ENCODE measurements around the gene UAP1.

UAP1 gene

GRCh38 chr1:162617513-162617912 lies 56.0 kb downstream of the UAP1 start:
- no peak for DNase-seq

DNA sequence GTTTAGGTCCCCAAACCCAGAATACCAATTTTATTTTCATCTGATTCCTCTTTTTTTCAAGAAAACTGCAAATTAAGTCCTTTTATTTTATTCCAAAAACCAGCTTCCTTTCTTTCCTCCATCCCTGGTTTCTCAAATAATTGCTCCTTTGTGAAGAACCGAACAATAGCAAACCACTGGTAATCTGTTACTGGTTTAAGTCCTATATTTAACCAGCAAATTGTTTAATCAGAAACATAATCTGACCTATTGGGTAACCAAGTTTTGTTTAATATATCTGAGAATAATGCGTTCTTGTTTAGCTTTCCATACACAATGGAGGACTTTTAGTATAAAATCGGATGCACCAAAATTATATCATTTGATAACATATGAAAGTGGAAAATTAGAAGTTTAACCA lies 57.6 kb downstream of the UAP1 start:
- DNase-seq: no peak

DNA sequence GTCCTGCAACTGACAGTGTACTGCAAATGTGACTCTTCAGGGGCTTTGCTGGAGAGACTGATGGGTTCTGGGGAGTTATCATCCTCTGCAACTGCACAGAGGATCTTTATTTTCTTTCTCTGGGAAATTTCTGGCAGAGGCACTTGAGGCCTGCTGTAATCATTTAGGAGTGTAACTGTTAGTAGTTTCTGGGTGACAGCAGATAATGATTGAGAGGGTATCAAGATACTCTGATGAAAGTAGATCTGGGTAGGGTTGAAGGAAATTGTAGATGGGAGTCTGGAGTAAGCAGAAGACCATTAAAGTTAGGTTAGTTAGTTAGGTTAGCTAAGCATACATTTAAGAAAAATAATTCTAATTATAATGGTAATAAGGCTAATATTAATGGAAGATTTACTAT lies 59.7 kb downstream of the UAP1 start:
- DNase-seq: no peak

- DNase-seq: no peak
Observed at GRCh38 chr1:162625679-162626078, 64.2 kb downstream of the UAP1 start.

- no peak for DNase-seq
Observed at GRCh38 chr1:162626094-162626493, 64.6 kb downstream of the UAP1 start.

GRCh38 chr1:162626761-162627160 lies 65.2 kb downstream of the UAP1 start:
- DNase-seq: no peak

- peak; percentile 18 to 46 (median 34) for DNase-seq
Observed at GRCh38 chr1:162627662-162628296, 66.3 kb downstream of the UAP1 start.

DNA sequence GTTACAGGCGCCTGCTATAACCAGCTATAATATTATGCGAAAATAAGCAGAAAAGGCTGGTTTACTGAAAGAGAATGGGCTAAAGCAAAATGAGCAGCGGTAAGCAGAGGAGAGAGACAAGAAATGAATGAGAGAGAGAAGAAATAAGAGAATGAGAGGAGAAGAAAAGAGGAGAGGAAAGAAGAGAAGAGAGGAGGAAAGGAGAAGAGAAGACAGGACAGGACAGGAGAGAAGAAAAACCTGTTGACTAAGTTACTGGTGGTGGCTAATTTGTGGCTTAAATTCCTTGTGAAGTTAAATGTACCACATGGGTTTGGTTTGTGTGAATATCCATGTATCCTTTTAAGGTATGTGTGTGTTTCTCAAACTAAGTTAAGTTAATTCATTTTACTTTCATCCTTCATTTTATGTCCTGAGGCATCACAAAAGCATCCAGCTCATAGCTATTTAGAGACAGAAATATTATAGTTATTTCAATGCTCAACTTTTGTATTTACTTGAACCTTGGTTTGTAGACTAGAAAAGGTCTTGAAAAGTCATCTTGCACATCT lies 67.6 kb downstream of the UAP1 start:
- no peak for DNase-seq

- no peak for DNase-seq
Observed at GRCh38 chr1:162629651-162630050, 68.1 kb downstream of the UAP1 start.

GRCh38 chr1:162631546-162632191 lies 70.1 kb downstream of the UAP1 start:
- no peak for DNase-seq

- DNase-seq: no peak
Observed at GRCh38 chr1:162632217-162632666, 70.7 kb downstream of the UAP1 start, which contains the start of gene DDR2. TSS of gene DDR2 (plus strand) at chr1:162632464. CDS start at chr1:162719064, 86,600 bp downstream.

- DNase-seq: no peak
Observed at GRCh38 chr1:162632698-162633080, 71.2 kb downstream of the UAP1 start.

- no peak for DNase-seq
Observed at GRCh38 chr1:162633081-162633762, 71.7 kb downstream of the UAP1 start.

- DNase-seq: no peak
Observed at GRCh38 chr1:162635418-162635817, 73.9 kb downstream of the UAP1 start.

DNA sequence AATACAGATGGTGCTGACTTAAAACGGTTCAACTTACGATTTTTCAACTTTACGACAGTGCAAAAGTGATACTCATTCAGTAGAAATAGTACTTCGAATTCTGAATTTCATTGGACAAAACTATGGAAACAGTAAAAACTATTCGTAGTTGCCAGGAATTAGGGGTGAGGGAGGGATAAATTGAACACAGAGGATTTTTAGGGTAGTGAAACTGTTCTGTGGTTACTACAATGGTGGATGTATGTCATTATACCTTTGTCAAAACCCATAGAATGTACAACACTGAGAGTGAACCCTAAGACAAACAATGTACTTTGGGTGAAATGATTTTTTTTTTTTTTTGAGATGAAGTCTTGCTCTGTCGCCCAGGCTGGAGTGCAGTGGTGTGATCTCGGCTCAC lies 78.2 kb downstream of the UAP1 start:
- DNase-seq: no peak

DNA sequence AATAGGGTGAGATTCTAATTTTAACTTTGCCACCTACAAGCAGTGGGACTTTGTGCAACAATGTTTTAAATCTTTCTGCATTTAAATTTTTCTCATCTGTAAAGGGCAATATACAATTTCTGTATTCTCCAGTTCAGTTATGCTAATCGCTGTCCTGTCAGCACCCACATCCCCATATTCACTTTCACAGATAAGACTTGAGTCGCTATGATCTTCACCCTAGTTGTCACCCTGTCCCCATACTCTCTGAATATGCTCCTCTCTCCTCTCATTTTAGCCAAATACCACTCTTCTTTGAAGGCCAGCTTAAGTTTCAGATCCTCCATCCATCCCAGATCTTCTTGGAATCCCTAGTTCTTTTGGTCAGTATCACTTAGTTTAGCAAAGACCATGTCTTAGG lies 79.6 kb downstream of the UAP1 start:
- no peak for DNase-seq

- no peak for DNase-seq
Observed at GRCh38 chr1:162644986-162645314, 83.4 kb downstream of the UAP1 start.

GRCh38 chr1:162645666-162646065 lies 84.1 kb downstream of the UAP1 start:
- no peak for DNase-seq

DNA sequence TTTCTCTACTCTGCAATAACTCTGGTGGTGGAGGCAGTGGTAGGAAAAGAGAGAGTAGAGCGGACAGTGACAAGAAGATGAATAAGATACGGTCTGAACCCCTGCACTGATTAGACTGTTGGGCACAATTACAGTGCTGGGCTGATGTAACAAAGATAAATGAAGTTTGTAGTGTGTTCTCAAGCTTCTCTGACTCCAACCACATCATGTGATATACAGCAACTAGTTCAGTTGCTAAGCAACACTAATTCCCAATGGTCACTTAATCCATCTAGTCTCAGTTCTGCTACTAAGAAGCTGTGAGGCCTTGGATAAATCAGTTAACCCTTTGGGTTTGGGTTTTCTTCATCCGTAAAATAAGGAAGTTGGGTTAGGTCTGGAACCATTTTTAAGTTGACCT lies 88.1 kb downstream of the UAP1 start:
- no peak for DNase-seq
